ENCODE data around the gene EXD3.

The EXD3 gene

DNA sequence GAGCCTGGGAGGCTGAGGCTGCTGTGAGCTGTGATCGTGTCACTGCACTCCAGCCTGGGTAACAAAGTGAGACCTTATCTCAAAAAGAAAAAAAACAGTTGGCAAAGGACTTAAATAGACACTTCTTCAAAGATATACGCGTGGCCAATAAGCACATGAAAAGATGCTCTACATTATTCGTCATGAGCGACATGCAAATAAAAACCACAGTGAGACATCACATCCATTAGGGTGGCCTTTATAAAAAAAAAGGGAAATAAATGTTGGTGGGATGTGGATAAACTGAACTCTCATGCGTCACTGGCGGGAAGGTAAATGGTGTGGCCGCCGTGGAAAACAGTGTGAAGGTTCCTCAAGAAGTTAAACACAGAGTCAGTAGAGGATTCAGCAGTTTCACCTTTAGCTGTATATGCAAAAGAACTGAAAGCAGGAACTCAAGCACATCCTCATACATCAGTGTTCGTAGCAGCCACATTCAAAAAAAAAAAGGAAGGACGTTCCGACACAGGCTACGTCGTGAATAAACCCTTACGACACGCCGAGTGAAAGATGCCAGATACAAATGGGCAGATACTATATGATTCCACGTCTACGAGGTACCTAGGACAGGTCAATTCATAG, 96.4 kb downstream of the EXD3 start:
- TF ChIP-seq, protein P1, sequence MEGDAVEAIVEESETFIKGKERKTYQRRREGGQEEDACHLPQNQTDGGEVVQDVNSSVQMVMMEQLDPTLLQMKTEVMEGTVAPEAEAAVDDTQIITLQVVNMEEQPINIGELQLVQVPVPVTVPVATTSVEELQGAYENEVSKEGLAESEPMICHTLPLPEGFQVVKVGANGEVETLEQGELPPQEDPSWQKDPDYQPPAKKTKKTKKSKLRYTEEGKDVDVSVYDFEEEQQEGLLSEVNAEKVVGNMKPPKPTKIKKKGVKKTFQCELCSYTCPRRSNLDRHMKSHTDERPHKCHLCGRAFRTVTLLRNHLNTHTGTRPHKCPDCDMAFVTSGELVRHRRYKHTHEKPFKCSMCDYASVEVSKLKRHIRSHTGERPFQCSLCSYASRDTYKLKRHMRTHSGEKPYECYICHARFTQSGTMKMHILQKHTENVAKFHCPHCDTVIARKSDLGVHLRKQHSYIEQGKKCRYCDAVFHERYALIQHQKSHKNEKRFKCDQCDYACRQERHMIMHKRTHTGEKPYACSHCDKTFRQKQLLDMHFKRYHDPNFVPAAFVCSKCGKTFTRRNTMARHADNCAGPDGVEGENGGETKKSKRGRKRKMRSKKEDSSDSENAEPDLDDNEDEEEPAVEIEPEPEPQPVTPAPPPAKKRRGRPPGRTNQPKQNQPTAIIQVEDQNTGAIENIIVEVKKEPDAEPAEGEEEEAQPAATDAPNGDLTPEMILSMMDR (IDR thresholded peaks at IDR 0.05; ENCODE audit: low read depth, low read length) = no peak
- DNase-seq = no peak
- Histone ChIP-seq H3K4me3 (ENCODE audit: low read depth, low read length) (no peak overlapping the region), H3K9me3 (no peaks in the 10 kb centered on the region), H3K4me1 (no peaks in the 10 kb centered on the region), H3K36me3 (no peaks in the 10 kb centered on the region), H3K27me3 (no peaks in the 10 kb centered on the region)

DNA sequence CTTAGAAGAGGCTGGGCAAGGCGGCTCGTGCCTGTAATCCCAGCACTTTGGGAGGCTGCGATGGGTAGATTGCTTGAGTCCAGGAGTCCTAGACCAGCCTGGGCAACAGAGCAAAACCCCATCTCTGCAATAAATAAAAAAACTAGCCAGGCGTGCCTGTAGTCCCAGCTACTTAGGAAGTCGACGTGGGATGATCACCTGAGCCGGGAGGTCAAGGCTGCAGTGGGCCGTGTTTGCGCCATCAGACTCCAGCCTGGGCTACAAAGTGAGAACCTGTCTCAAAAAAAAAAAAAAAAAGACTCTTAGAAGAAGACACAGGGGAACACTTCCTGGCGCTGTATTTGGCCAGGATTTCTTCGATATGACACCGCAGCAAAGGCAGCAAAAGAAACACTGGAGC, 97.2 kb downstream of the EXD3 start:
- H3K9me3 ChIP-seq = no peaks in the 10 kb centered on the region
- H3K36me3 ChIP-seq = no peaks in the 10 kb centered on the region
- no peaks in the 10 kb centered on the region for H3K27me3 ChIP-seq
- DNase-seq = no peak
- TF ChIP-seq, protein P1 (IDR thresholded peaks at IDR 0.05; ENCODE audit: low read depth, low read length) = no peak
- H3K4me3 ChIP-seq (ENCODE audit: low read depth, low read length) = no peak overlapping the region
- H3K4me1 ChIP-seq = peaks cover 1% of the 10 kb centered on the region; the same call in 1 of the 2 replicates

DNA sequence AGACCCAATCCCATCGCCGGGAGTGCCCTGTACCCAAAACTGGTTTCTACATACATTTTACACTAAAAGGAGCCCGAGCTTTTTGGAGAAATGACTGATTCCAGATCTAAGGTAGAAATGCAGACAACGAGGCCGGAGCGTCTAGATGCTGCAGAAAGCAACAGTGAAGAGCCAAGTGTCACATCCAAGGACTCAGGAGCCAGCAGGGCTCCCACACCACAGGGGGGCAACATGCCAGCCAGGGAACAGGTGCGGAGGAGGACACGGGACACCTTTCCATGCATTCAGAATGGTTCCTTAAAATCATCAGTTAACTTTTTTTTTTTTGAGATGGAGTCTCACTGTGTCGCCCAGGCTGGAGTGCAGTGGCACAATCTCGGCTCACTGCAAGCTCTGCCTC, 97.8 kb downstream of the EXD3 start:
- Histone ChIP-seq H3K9me3 (no peaks in the 10 kb centered on the region), H3K4me1 (peaks cover 3% of the 10 kb centered on the region; the same call in 1 of the 2 replicates), H3K27me3 (no peaks in the 10 kb centered on the region), H3K4me3 (ENCODE audit: low read depth, low read length) (no peak overlapping the region), H3K36me3 (no peaks in the 10 kb centered on the region)
- no peak for DNase-seq
- TF ChIP-seq, protein P1 (IDR thresholded peaks at IDR 0.05; ENCODE audit: low read depth, low read length) = no peak

DNA sequence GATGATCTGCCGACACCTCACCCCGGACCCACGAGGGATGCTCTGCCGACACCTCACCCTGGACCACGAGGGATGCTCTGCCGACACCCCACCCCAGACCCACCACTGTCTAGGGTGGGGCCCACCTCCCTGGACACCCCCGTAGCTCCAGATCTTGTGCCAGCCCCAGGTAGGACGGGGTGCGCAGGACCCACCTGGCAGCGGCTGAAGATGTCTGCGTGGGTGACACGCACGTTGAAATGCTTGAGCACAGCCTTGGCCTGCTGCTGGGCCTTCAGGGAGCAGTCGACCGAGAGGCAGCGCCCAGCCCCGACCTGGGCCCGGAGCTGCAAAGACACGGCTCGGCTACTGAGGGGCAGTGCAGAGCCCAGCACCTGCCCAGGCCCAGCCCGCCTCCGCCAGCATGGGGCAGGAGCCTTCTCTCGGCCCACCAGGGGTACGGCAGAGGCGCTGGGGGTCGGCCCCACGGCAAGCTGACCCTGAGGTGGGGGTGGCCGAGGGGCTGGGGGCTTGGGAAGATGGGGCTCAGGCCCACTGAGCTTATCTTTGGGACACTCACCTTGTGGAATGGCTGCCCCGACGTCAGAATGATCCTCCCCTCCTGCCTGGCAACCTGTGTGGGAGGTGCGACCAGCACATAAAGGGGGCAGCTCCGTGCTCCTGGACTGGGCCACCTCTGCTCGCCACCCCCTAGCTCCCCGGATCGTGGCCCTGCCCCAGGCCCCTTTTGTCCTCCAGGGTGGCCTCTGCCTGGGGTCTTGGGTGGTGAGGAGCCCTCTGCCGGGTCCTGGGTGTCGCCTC, 99.2 kb downstream of the EXD3 start:
- TF ChIP-seq, protein P1 (IDR thresholded peaks at IDR 0.05; ENCODE audit: low read depth, low read length) = no peak
- H3K4me1 ChIP-seq = peaks cover 3% of the 10 kb centered on the region; the same call in 1 of the 2 replicates
- no peaks in the 10 kb centered on the region for H3K36me3 ChIP-seq
- no peak for DNase-seq
- no peak overlapping the region for H3K4me3 ChIP-seq (ENCODE audit: low read depth, low read length)
- no peaks in the 10 kb centered on the region for H3K27me3 ChIP-seq
- no peaks in the 10 kb centered on the region for H3K9me3 ChIP-seq

DNA sequence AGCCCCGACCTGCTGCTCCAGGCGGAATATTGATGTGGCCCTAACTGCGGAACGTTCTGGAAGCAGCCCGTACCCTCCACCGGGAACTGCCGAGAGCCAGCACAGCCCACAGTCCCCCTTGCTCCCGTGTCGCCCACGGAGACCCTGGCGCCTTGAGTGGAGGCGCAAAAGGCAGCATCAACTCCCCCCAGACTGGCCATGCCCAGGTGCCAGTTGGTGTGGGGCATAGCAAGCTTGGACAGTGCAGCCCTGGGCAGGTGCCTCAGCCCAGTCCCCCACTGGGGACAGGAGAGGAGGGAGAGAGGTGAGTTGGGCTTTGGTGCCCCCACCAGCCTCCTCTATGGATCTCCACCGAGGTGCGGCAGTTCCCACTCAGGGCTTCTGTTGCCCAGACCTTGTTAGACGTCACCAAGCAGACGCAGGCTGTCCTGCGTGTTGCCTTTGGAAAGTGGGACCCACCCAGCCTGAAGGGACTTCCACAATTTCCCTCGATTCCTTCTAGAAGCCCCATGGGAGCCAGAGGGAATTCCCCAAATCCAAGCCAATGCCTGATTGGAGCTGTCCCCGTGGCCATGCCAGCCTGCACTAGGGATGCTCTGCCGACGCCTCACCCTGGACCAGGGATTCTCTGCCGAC, 101.1 kb downstream of the EXD3 start:
- Histone ChIP-seq H3K27me3 (no peaks in the 10 kb centered on the region), H3K4me1 (peaks cover 3% of the 10 kb centered on the region; the same call in 1 of the 2 replicates), H3K4me3 (ENCODE audit: low read depth, low read length) (no peak overlapping the region), H3K9me3 (no peaks in the 10 kb centered on the region), H3K36me3 (no peaks in the 10 kb centered on the region)
- no peak for DNase-seq
- TF ChIP-seq, protein P1 (IDR thresholded peaks at IDR 0.05; ENCODE audit: low read depth, low read length) = no peak
